K562 (cell line): ENCODE results near the gene TRMT10B. TPM values are rescaled to one million over a fixed set of nuclear protein-coding genes. Genes with fewer than 3 reads are reported as not detected.
A peak's percentile ranks its signal among the peaks of the same experiment; 100 is the strongest.

Experiments used
- CREB1 ChIP-seq, 2 experiments: sonication (generic) in 1 of 2; formaldehyde crosslinking in 1 of 2; IDR thresholded peaks; 2 replicates each; pipeline versions ENCODE4 v1.6.1 to v1.8.0; 2012 to 2022; ENCODE audit warnings: inconsistent platforms in 1 of 2, mild to moderate bottlenecking in 1 of 2, missing genetic modification reagents in 1 of 2, moderate library complexity in 1 of 2
- CXXC5 ChIP-seq: fragments of 250-450 bp; sonication (Bioruptor Pico); IDR thresholded peaks from 2 replicates; pipeline ENCODE4 v1.8.0; 2022; ENCODE audit warnings: inconsistent platforms, mild to moderate bottlenecking, moderate library complexity
- DDX20 ChIP-seq: fragments of 450-650 bp; IDR thresholded peaks from 2 replicates; pipeline ENCODE4 v1.6.1; 2016; ENCODE audit warnings: missing genetic modification characterization, low read depth, mild to moderate bottlenecking, missing compliant biosample characterization, moderate library complexity
- ELK1 ChIP-seq: sonication (generic); formaldehyde crosslinking; IDR thresholded peaks from 2 replicates; pipeline ENCODE4 v1.8.1; 2022; ENCODE audit warnings: missing genetic modification reagents
- FOXA3 ChIP-seq, 2 experiments: fragments of 450-650 bp in 1 of 2; sonication (generic) in 1 of 2; formaldehyde crosslinking; IDR thresholded peaks in 1 of 2; conservative IDR thresholded peaks in 1 of 2; 2 replicates each; pipeline versions ENCODE4 v1.4.0 to v1.8.0; 2020 to 2022; ENCODE audit warnings: mild to moderate bottlenecking in 2 of 2, missing genetic modification reagents in 1 of 2
- FOXO4 ChIP-seq: fragments of 450-650 bp; formaldehyde crosslinking; IDR thresholded peaks from 2 replicates; pipeline ENCODE4 v1.4.0; 2020; ENCODE audit warnings: mild to moderate bottlenecking, moderate library complexity
- GABPA ChIP-seq: fragments of 200-800 bp; sonication (Bioruptor generic); conservative IDR thresholded peaks from 2 replicates; pipeline ENCODE4 v1.6.1; 2016; ENCODE audit warnings: low read depth, missing genetic modification characterization, missing compliant biosample characterization
- ILF3 ChIP-seq: fragments of 450-650 bp; IDR thresholded peaks from 2 replicates; pipeline ENCODE4 v1.6.1; 2018; ENCODE audit warnings: antibody characterized with exemption, mild to moderate bottlenecking, moderate library complexity, borderline replicate concordance
- MAFG ChIP-seq: fragments of 450-650 bp; conservative IDR thresholded peaks from 2 replicates; pipeline ENCODE4 v1.6.1; 2016; ENCODE audit warnings: missing genetic modification characterization, missing compliant biosample characterization
- MED1 ChIP-seq: sonication (generic); formaldehyde crosslinking; IDR thresholded peaks from 2 replicates; pipeline ENCODE4 v1.8.1; 2023; ENCODE audit warnings: missing genetic modification reagents, borderline replicate concordance
- NCOA1 ChIP-seq: fragments of 450-650 bp; IDR thresholded peaks from 2 replicates; pipeline ENCODE4 v1.6.1; 2016; ENCODE audit warnings: low read depth
- NCOR1 ChIP-seq: fragments of 450-650 bp; IDR thresholded peaks from 2 replicates; pipeline ENCODE4 v1.6.1; 2016; ENCODE audit warnings: mild to moderate bottlenecking, moderate library complexity
- NFIC ChIP-seq: fragments of 450-650 bp; IDR thresholded peaks from 2 replicates; pipeline ENCODE4 v1.6.1; 2017; ENCODE audit warnings: mild to moderate bottlenecking, inconsistent platforms
- POLR2G ChIP-seq: fragments of 200-400 bp; formaldehyde crosslinking; IDR thresholded peaks from 2 replicates; pipeline ENCODE4 v1.6.1; 2017; ENCODE audit warnings: low read depth, mild to moderate bottlenecking, antibody characterized with exemption, low read length, moderate library complexity
- RBM15 ChIP-seq: fragments of 200-400 bp; formaldehyde crosslinking; IDR thresholded peaks from 2 replicates; pipeline ENCODE4 v1.6.1; 2018; ENCODE audit warnings: mild to moderate bottlenecking, low read length, moderate library complexity; ENCODE audit not compliant: insufficient read depth
- SAFB ChIP-seq: fragments of 200-400 bp; formaldehyde crosslinking; IDR thresholded peaks from 2 replicates; pipeline ENCODE4 v1.6.1; 2017; ENCODE audit warnings: low read depth, low read length, borderline replicate concordance
- TCF3 ChIP-seq: sonication (generic); formaldehyde crosslinking; IDR thresholded peaks from 2 replicates; pipeline ENCODE4 v1.4.0; 2020; ENCODE audit warnings: mild to moderate bottlenecking, missing genetic modification reagents
- ZNF175 ChIP-seq: fragments of 200-800 bp; sonication (Bioruptor generic); IDR thresholded peaks from 2 replicates; pipeline ENCODE4 v1.6.1; 2016; ENCODE audit warnings: low read depth, mild to moderate bottlenecking, missing genetic modification characterization, missing compliant biosample characterization
- ZNF217 ChIP-seq: sonication (generic); formaldehyde crosslinking; IDR thresholded peaks from 2 replicates; pipeline ENCODE4 v1.8.0; 2022; ENCODE audit warnings: mild to moderate bottlenecking, missing genetic modification reagents
- ZNF23 ChIP-seq: fragments of 250-450 bp; sonication (Bioruptor Pico); IDR thresholded peaks from 2 replicates; pipeline ENCODE4 v1.4.0; 2020; ENCODE audit warnings: mild to moderate bottlenecking
- ZNF282 ChIP-seq: sonication (generic); formaldehyde crosslinking; IDR thresholded peaks from 2 replicates; pipeline ENCODE4 v1.8.1; 2023; ENCODE audit warnings: missing genetic modification reagents
- ZNF449 ChIP-seq: fragments of 250-450 bp; sonication (Bioruptor Pico); IDR thresholded peaks from 2 replicates; pipeline ENCODE4 v1.8.0; 2022; ENCODE audit warnings: moderate library complexity, mild to moderate bottlenecking, inconsistent platforms
- ZNF668 ChIP-seq: fragments of 250-450 bp; sonication (Bioruptor Pico); IDR thresholded peaks from 2 replicates; pipeline ENCODE4 v1.8.0; 2022; ENCODE audit warnings: mild to moderate bottlenecking, inconsistent platforms
- polyA plus RNA-seq, 8 experiments: library from polyadenylated mRNA; depleted of rRNA in 4 of 8; stranded (reverse) in 5 of 8; unstranded in 3 of 8; fragments of >200 nt; fragmentation: Nextera tagmentation in 2 of 8; fragmentation: Illumina TruSeq in 1 of 8; extraction: Ambion mirVana in 2 of 8; extraction: Trizol in 1 of 8; gene quantifications; 2 replicates each; pipeline versions ENCODE4 v1.2.1 to v1.2.3, GENCODE V29; 2011 to 2014; ENCODE audit warnings: inconsistent platforms in 1 of 8, missing spikeins in 1 of 8
- total RNA-seq, 7 experiments: library from RNA; depleted of rRNA in 6 of 7; stranded (reverse); fragments of >200 nt in 6 of 7; fragmentation: Illumina TruSeq in 2 of 7; extraction: Trizol in 2 of 7; gene quantifications; 2 replicates each; pipeline versions ENCODE4 v1.2.1 to v1.2.3, GENCODE V29; 2011 to 2021; ENCODE audit warnings: low replicate concordance in 1 of 7
- TF ChIP-seq, protein P1 (sequence below), 2 experiments: fragments of 250-450 bp in 1 of 2; fragments of 450-650 bp in 1 of 2; sonication (Bioruptor Pico) in 1 of 2; IDR thresholded peaks; 2 replicates each; pipeline versions ENCODE4 v1.6.1 to v1.8.0; 2016 to 2021; ENCODE audit warnings: mild to moderate bottlenecking in 2 of 2, moderate library complexity in 2 of 2, missing compliant biosample characterization in 1 of 2, missing genetic modification characterization in 1 of 2

Gene TRMT10B
- total and polyA plus RNA-seq, 9 of the 15 experiments (the other 6 are each of a cell fraction or from before 2014, with no cell fraction given) = 2.9 to 13.4 (median 7.0) TPM

- TF ChIP-seq ZNF282 (CRISPR knock-in tag) = no peak
- TF ChIP-seq DDX20 (tag) = no peak
- no peak for TF ChIP-seq ILF3
- peak; percentile 60; the same call in 1 of the 2 replicates for TF ChIP-seq NCOR1
- TF ChIP-seq FOXA3 (CRISPR knock-in tag; conservative IDR thresholded peaks at IDR 0.05 in 1 of 2, IDR thresholded peaks at IDR 0.05 in 1 of 2) = no peak
- no peak for TF ChIP-seq FOXO4 (CRISPR knock-in tag)
- 0 out of 2 replicates have a peak, but pooled peaks have one; percentile 3 for TF ChIP-seq MAFG
- no peak for TF ChIP-seq ZNF175 (CRISPR knock-in tag)
- TF ChIP-seq ZNF668 (CRISPR knock-in tag) = no peak
- TF ChIP-seq MED1 = no peak
- no peak for TF ChIP-seq CREB1 (IDR thresholded peaks at IDR 0.05)
- TF ChIP-seq CREB1 (CRISPR knock-in tag; IDR thresholded peaks at IDR 0.05) = no peak
- no peak for TF ChIP-seq ZNF217
- TF ChIP-seq TCF3 (CRISPR knock-in tag) = peak; percentile 86
- no peak for TF ChIP-seq NFIC
- TF ChIP-seq ZNF449 (CRISPR knock-in tag) = no peak
- no peak for TF ChIP-seq NCOA1
- no peak for TF ChIP-seq RBM15
- TF ChIP-seq ELK1 (CRISPR knock-in tag) = no peak
- TF ChIP-seq ZNF23 (CRISPR knock-in tag) = no peak
- TF ChIP-seq CXXC5 = peak; percentile 38
- TF ChIP-seq SAFB = no peak
- TF ChIP-seq, protein P1, sequence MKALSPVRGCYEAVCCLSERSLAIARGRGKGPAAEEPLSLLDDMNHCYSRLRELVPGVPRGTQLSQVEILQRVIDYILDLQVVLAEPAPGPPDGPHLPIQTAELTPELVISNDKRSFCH (CRISPR knock-in tag; IDR thresholded peaks at IDR 0.05) = no peak
- TF ChIP-seq, protein P1 (tag; IDR thresholded peaks at IDR 0.05) = no peak
- TF ChIP-seq GABPA (tag) = no peak
- no peak for TF ChIP-seq POLR2G
These were observed 15.7 kb downstream of the TRMT10B start (continued) for GRCh38 chr9:37769306-37769705.
